ENCODE data around the gene EIF4E1B. TPM values are rescaled to one million over a fixed set of nuclear protein-coding genes. Genes with fewer than 3 reads are reported as not detected.

EIF4E1B gene
- total and polyA plus RNA-seq, 2 donors (not counting 1 experiment from before 2014, with no cell fraction given): not detected

DNA sequence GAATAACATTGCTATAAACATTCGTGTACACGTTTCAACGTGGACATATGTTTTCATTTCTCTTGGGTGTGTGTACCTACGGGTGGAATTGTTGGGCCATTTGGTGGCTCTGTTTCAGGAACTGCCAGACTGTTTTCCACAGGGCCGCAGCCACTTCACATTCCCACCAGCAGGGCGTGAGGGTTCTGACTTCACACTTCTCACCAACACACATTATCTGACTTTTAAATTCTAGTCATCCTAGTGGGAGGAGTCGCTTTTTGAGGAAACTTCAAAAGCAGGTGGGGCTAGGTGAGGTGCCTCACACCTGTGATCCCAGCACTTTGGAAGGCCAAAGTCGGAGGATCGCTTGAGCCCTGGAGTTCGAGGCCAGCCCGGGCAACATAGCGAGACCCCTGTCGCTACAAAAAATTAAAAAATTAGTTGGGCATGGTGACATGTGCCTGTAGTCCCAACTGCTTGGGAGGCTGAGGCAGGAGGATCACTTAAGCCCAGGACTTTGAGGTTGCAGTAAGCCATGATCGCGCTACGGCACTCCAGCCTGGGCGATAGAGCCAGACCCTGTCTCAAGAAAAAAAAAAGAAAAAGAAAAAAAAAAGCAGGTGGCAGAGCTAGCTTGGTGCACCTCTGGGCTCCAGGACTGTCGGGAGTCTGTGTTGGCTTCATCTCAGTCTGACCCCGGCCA is 45.3 kb downstream of the EIF4E1B start:
- Mint-ChIP-seq H3K27ac (no peak overlapping the region), H3K9me3 (ENCODE audit: insufficient read depth) (no peaks in the 10 kb centered on the region), H3K4me3 (no peak overlapping the region), H3K27me3 (peaks cover 62% of the 10 kb centered on the region), H3K4me1 (peaks cover 3% of the 10 kb centered on the region)
- Histone ChIP-seq H3K36me3 (replicated peaks in 1 of 2; ENCODE audit: control extremely low read depth in 1 of 2, control insufficient read depth in 1 of 2, extremely low read depth in 1 of 2, insufficient read depth in 2 of 2, low read length in 1 of 2) (no peaks in the 10 kb centered on the region), H4K20me1 (ENCODE audit: control insufficient read depth, insufficient read depth, low read length, poor library complexity, severe bottlenecking) (no peaks in the 10 kb centered on the region), H3K4me1 (ENCODE audit: control insufficient read depth in 2 of 2, insufficient read depth in 2 of 2, low read length in 2 of 2) (no peaks in the 10 kb centered on the region), H3K9me3 (ENCODE audit: control extremely low read depth in 1 of 3, control insufficient read depth in 2 of 3, insufficient read depth in 1 of 3, low read length in 2 of 3) (no peaks in the 10 kb centered on the region), H3K79me2 (ENCODE audit: control insufficient read depth, insufficient read depth, low read length) (no peaks in the 10 kb centered on the region), H3K27ac (ENCODE audit: low read length in 2 of 2) (no peak overlapping the region), H3K4me3 (ENCODE audit: control extremely low read depth in 1 of 5, extremely low read depth in 1 of 5, insufficient read depth in 1 of 5, low read depth in 2 of 5, low read length in 4 of 5) (no peak overlapping the region), H3K27me3 (replicated peaks in 1 of 4; ENCODE audit: control extremely low read depth in 1 of 4, control insufficient read depth in 3 of 4, insufficient read depth in 4 of 4, low read length in 3 of 4) (peaks cover 0 to 32% (median 7%) of the 10 kb centered on the region in 4 experiments), H2AFZ (ENCODE audit: insufficient read depth, low read depth, low read length, poor library complexity, severe bottlenecking) (no peak overlapping the region), H3K9ac (ENCODE audit: low read length) (no peak overlapping the region), H3K4me2 (replicated peaks; ENCODE audit: low read depth, low read length, poor library complexity, severe bottlenecking) (no peak overlapping the region)
- DNase-seq (no peak), ATAC-seq (ENCODE audit: low read depth) (no peak)
- no peak for TF ChIP-seq EZH2 (IDR thresholded peaks at IDR 0.05; ENCODE audit: borderline replicate concordance, insufficient read depth, low read depth, low read length, poor library complexity, severe bottlenecking)
- TF ChIP-seq, protein P1, sequence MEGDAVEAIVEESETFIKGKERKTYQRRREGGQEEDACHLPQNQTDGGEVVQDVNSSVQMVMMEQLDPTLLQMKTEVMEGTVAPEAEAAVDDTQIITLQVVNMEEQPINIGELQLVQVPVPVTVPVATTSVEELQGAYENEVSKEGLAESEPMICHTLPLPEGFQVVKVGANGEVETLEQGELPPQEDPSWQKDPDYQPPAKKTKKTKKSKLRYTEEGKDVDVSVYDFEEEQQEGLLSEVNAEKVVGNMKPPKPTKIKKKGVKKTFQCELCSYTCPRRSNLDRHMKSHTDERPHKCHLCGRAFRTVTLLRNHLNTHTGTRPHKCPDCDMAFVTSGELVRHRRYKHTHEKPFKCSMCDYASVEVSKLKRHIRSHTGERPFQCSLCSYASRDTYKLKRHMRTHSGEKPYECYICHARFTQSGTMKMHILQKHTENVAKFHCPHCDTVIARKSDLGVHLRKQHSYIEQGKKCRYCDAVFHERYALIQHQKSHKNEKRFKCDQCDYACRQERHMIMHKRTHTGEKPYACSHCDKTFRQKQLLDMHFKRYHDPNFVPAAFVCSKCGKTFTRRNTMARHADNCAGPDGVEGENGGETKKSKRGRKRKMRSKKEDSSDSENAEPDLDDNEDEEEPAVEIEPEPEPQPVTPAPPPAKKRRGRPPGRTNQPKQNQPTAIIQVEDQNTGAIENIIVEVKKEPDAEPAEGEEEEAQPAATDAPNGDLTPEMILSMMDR (IDR thresholded peaks at IDR 0.05): no peak
- intact Hi-C loops (cut with micrococcal nuclease): no loop called here
- POLR2A ChIA-PET: no interaction called here
- 75% methylated on average over 15 of the region's 19 CpGs for WGBS (ENCODE audit: insufficient coverage)
- CTCF ChIA-PET: interaction anchor here (0.6 kb wide), 2 partner anchors 10 to 15 kb away, joined by 3 to 4 read pairs; no protein-coding TSS in a partner anchor

DNA sequence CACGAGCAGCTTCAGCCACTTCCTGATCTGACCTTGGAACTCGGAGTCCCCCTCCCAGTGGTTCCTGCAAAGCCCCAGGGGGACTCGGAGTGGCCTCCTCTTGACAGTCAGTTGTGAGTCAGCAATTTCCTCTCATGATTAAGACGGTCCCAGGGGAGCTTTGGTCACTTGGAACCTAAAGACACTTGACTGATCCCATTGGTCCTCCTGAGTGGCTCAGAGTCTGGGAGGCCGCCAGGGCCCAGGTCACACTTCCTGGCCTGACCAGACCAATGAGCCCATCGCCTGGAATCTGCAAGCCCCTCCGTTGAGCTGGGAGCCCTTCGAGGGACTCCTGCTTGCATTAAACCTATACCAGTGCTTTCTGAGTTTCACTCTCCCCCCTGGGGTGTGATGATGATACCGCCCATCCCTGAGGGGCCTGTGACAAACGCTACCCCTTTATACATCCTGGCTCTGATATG is 45.9 kb downstream of the EIF4E1B start:
- H4K20me1 ChIP-seq (ENCODE audit: control insufficient read depth, insufficient read depth, low read length, poor library complexity, severe bottlenecking): no peaks in the 10 kb centered on the region
- H3K27ac Mint-ChIP-seq: no peak overlapping the region
- H3K9ac ChIP-seq (ENCODE audit: low read length): no peak overlapping the region
- peaks cover 3% of the 10 kb centered on the region for H3K4me1 Mint-ChIP-seq
- intact Hi-C loops (cut with micrococcal nuclease): no loop called here
- no peak overlapping the region for H3K4me2 ChIP-seq (replicated peaks; ENCODE audit: low read depth, low read length, poor library complexity, severe bottlenecking)
- TF ChIP-seq, protein P1 (IDR thresholded peaks at IDR 0.05): no peak
- TF ChIP-seq EZH2 (IDR thresholded peaks at IDR 0.05; ENCODE audit: borderline replicate concordance, insufficient read depth, low read depth, low read length, poor library complexity, severe bottlenecking): no peak
- DNase-seq (no peak), ATAC-seq (ENCODE audit: low read depth) (peak; percentile 36)
- H3K36me3 ChIP-seq (replicated peaks in 1 of 2; ENCODE audit: control extremely low read depth in 1 of 2, control insufficient read depth in 1 of 2, extremely low read depth in 1 of 2, insufficient read depth in 2 of 2, low read length in 1 of 2): no peaks in the 10 kb centered on the region
- H3K4me1 ChIP-seq (ENCODE audit: control insufficient read depth in 2 of 2, insufficient read depth in 2 of 2, low read length in 2 of 2): no peaks in the 10 kb centered on the region
- H3K27me3 ChIP-seq (replicated peaks in 1 of 4; ENCODE audit: control extremely low read depth in 1 of 4, control insufficient read depth in 3 of 4, insufficient read depth in 4 of 4, low read length in 3 of 4): peaks cover 0 to 33% (median 7%) of the 10 kb centered on the region in 4 experiments
- no peak overlapping the region for H3K27ac ChIP-seq (ENCODE audit: low read length in 2 of 2)
- H3K79me2 ChIP-seq (ENCODE audit: control insufficient read depth, insufficient read depth, low read length): no peaks in the 10 kb centered on the region
- H3K4me3 Mint-ChIP-seq: no peak overlapping the region
- no peak overlapping the region for H3K4me3 ChIP-seq (ENCODE audit: control extremely low read depth in 1 of 5, extremely low read depth in 1 of 5, insufficient read depth in 1 of 5, low read depth in 2 of 5, low read length in 4 of 5)
- peaks cover 59% of the 10 kb centered on the region for H3K27me3 Mint-ChIP-seq
- CTCF ChIA-PET: no interaction called here
- WGBS (ENCODE audit: insufficient coverage): 42% methylated on average over 9 of the region's 10 CpGs
- no peak overlapping the region for H2AFZ ChIP-seq (ENCODE audit: insufficient read depth, low read depth, low read length, poor library complexity, severe bottlenecking)
- no peaks in the 10 kb centered on the region for H3K9me3 Mint-ChIP-seq (ENCODE audit: insufficient read depth)
- H3K9me3 ChIP-seq (ENCODE audit: control extremely low read depth in 1 of 3, control insufficient read depth in 2 of 3, insufficient read depth in 1 of 3, low read length in 2 of 3): no peaks in the 10 kb centered on the region
- POLR2A ChIA-PET: no interaction called here
